ENCODE data around the gene GYS1.

The GYS1 gene

GRCh38 chr19:48934837-48935236, 58.3 kb downstream of the GYS1 start:
- Histone ChIP-seq H3K4me1 (ENCODE audit: control insufficient read depth, insufficient read depth, low read length) (peaks cover 3% of the 10 kb centered on the region; the same call in 1 of the 2 replicates), H3K27ac (ENCODE audit: extremely low read depth, low read depth, low read length) (no peak overlapping the region), H3K9me3 (ENCODE audit: control insufficient read depth, insufficient read depth, low read depth, low read length) (no peaks in the 10 kb centered on the region), H3K36me3 (ENCODE audit: control insufficient read depth in 2 of 2, insufficient read depth in 1 of 2, low read length in 2 of 2) (peaks cover 0 to 3% of the 10 kb centered on the region in 2 experiments; a peak in 1 of 3 replicates), H3K4me3 (ENCODE audit: low read depth, low read length) (no peak overlapping the region)
- TF ChIP-seq, protein P1, sequence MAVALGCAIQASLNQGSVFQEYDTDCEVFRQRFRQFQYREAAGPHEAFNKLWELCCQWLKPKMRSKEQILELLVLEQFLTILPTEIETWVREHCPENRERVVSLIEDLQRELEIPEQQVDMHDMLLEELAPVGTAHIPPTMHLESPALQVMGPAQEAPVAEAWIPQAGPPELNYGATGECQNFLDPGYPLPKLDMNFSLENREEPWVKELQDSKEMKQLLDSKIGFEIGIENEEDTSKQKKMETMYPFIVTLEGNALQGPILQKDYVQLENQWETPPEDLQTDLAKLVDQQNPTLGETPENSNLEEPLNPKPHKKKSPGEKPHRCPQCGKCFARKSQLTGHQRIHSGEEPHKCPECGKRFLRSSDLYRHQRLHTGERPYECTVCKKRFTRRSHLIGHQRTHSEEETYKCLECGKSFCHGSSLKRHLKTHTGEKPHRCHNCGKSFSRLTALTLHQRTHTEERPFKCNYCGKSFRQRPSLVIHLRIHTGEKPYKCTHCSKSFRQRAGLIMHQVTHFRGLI (tag by site-specific recombination; IDR thresholded peaks at IDR 0.05), result no peak
- no peak for TF ChIP-seq ZNF645 (tag by site-specific recombination; IDR thresholded peaks at IDR 0.05)
- no peak for TF ChIP-seq SP3 (tag by site-specific recombination; IDR thresholded peaks at IDR 0.05)
- TF ChIP-seq, protein P2, sequence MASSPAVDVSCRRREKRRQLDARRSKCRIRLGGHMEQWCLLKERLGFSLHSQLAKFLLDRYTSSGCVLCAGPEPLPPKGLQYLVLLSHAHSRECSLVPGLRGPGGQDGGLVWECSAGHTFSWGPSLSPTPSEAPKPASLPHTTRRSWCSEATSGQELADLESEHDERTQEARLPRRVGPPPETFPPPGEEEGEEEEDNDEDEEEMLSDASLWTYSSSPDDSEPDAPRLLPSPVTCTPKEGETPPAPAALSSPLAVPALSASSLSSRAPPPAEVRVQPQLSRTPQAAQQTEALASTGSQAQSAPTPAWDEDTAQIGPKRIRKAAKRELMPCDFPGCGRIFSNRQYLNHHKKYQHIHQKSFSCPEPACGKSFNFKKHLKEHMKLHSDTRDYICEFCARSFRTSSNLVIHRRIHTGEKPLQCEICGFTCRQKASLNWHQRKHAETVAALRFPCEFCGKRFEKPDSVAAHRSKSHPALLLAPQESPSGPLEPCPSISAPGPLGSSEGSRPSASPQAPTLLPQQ (tag by site-specific recombination; IDR thresholded peaks at IDR 0.05), result no peak
- no peak for TF ChIP-seq KLF16 (tag by site-specific recombination; IDR thresholded peaks at IDR 0.05)
- TF ChIP-seq ZNF561 (tag by site-specific recombination; IDR thresholded peaks at IDR 0.05; ENCODE audit: borderline replicate concordance), result no peak
- no peak for TF ChIP-seq ZNF518A (tag by site-specific recombination; conservative IDR thresholded peaks at IDR 0.05; ENCODE audit: low read depth)
- no peak for TF ChIP-seq ZNF214 (tag by site-specific recombination; IDR thresholded peaks at IDR 0.05; ENCODE audit: borderline replicate concordance)
- no peak for TF ChIP-seq ZNF510 (tag by site-specific recombination; IDR thresholded peaks at IDR 0.05; ENCODE audit: insufficient replicate concordance)
- no peak for TF ChIP-seq ZNF514 (tag by site-specific recombination; IDR thresholded peaks at IDR 0.05)
- no peak for TF ChIP-seq ZNF37A (tag by site-specific recombination; IDR thresholded peaks at IDR 0.05)
- TF ChIP-seq ZNF140 (tag by site-specific recombination; IDR thresholded peaks at IDR 0.05), result no peak
- no peak for TF ChIP-seq ZNF2 (tag by site-specific recombination; IDR thresholded peaks at IDR 0.05)
- POLR2A ChIA-PET, result no interaction called here
- CTCF ChIA-PET, result interaction anchor here (0.7 kb wide), 1 partner anchor 139 kb away, joined by 4 read pairs; no protein-coding TSS in a partner anchor

GRCh38 chr19:48933382-48933932, 59.7 kb downstream of the GYS1 start, which contains the start of gene DHDH:
Gene DHDH (plus strand): TSS chr19:48933699. CDS start chr19:48933722, 23 bp downstream.
- Histone ChIP-seq H3K27ac (ENCODE audit: extremely low read depth, low read depth, low read length) (no peak within 1 kb of the TSS), H3K4me1 (ENCODE audit: control insufficient read depth, insufficient read depth, low read length) (peaks cover 3% of the 10 kb centered on the region; the same call in 1 of the 2 replicates), H3K4me3 (ENCODE audit: low read depth, low read length) (peak within 1 kb of the TSS; percentile 35), H3K9me3 (ENCODE audit: control insufficient read depth, insufficient read depth, low read depth, low read length) (no peaks in the 10 kb centered on the region), H3K36me3 (ENCODE audit: control insufficient read depth in 2 of 2, insufficient read depth in 1 of 2, low read length in 2 of 2) (no peaks in the 10 kb centered on the region)
- CTCF ChIA-PET, result interaction anchor here (0.6 to 2.0 kb wide), 8 partner anchors 9 to 145 kb away, joined by 3 to 14 read pairs (median 6); partner anchors contain the start of gene BAX
- POLR2A ChIA-PET, result interaction anchor here (0.6 to 2.0 kb wide), 16 partner anchors 7 to 213 kb away, joined by 3 to 18 read pairs (median 4); partner anchors contain the start of genes BAX, GYS1, NUCB1 and PPP1R15A
- TF ChIP-seq SCRT2 (tag by site-specific recombination; IDR thresholded peaks at IDR 0.05), result no peak
- no peak for TF ChIP-seq ZNF791 (tag by site-specific recombination; IDR thresholded peaks at IDR 0.05)
- no peak for TF ChIP-seq ZNF169 (tag by site-specific recombination; IDR thresholded peaks at IDR 0.05)
- TF ChIP-seq ZNF394 (tag by site-specific recombination; IDR thresholded peaks at IDR 0.05; ENCODE audit: borderline replicate concordance), result 0 out of 2 replicates have a peak, but pooled peaks have one; percentile 10
- TF ChIP-seq KLF9 (tag by site-specific recombination; IDR thresholded peaks at IDR 0.05; ENCODE audit: low read depth), result peak; percentile 90
- TF ChIP-seq ZNF76 (tag by site-specific recombination; IDR thresholded peaks at IDR 0.05; ENCODE audit: borderline replicate concordance, low read depth), result no peak
- no peak for TF ChIP-seq ZNF473 (tag by site-specific recombination; IDR thresholded peaks at IDR 0.05)
- no peak for TF ChIP-seq ZBTB11 (tag by site-specific recombination; conservative IDR thresholded peaks at IDR 0.05; ENCODE audit: low read depth)
- TF ChIP-seq MZF1 (tag by site-specific recombination; IDR thresholded peaks at IDR 0.05; ENCODE audit: borderline replicate concordance), result no peak

All from HEK293 (cell line).